Neural progenitor cell (in vitro differentiated cells): ENCODE data around the gene CNNM2.

ENCODE experiments used
- CTCF ChIP-seq: fragments of 200-600 bp; sonication (generic); IDR thresholded peaks from 2 replicates; pipeline ENCODE4 v1.5.1; 2017; ENCODE audit warnings: antibody characterized with exemption, mild to moderate bottlenecking
- EZH2 ChIP-seq: fragments of 200-600 bp; sonication (generic); IDR thresholded peaks from 2 replicates; pipeline ENCODE4 v1.6.1; 2017; ENCODE audit warnings: antibody characterized with exemption, mild to moderate bottlenecking, moderate library complexity
- EZH2phosphoT487 ChIP-seq: fragments of 200-600 bp; sonication (generic); IDR thresholded peaks from 2 replicates; pipeline ENCODE4 v1.6.1; 2017; ENCODE audit warnings: antibody characterized with exemption

DNA sequence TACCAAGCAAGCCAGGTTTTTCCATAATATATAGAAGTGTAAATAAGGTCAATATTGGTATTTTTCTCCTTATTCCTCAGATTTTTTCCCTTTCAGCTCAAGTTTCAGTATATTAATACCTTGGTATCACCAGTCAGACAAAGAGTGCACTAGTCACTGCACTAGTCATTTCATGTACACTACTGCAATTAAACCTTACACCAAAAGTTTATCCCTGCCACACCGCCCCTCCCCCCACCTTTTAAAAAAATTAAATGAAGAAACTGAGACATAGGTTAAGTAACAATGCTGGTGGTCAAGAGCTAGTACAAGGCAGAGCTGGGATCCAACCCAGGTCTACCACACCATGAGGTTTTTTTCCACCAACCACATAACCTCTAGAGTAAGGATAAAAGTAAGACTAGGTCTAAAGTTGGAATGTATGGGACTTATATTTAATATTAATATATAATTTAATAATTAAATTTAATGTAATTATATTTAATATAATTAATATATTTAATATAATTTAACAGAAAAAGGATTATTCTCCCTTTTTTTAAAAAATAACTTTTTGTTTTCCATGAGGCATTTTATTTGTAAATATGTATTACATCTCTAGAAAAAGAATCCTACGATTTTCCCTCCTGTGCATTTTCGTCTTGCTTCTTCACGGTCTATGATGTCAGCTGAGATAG is 206.5 kb downstream of the CNNM2 start:
- TF ChIP-seq CTCF, result no peak
- TF ChIP-seq EZH2phosphoT487, result no peak
- no peak for TF ChIP-seq EZH2
